GM12892 (cell line): ENCODE data around the gene ACSM2B.

Source experiments
- POLR2A ChIP-seq: IDR thresholded peaks from 2 replicates; pipeline ENCODE4 v1.6.1; 2011; ENCODE audit warnings: low read depth, low read length, control low read depth
- POLR2AphosphoS5 ChIP-seq: IDR thresholded peaks from 2 replicates; pipeline ENCODE4 v1.6.1; 2011; ENCODE audit warnings: low read depth, low read length, control low read depth

DNA sequence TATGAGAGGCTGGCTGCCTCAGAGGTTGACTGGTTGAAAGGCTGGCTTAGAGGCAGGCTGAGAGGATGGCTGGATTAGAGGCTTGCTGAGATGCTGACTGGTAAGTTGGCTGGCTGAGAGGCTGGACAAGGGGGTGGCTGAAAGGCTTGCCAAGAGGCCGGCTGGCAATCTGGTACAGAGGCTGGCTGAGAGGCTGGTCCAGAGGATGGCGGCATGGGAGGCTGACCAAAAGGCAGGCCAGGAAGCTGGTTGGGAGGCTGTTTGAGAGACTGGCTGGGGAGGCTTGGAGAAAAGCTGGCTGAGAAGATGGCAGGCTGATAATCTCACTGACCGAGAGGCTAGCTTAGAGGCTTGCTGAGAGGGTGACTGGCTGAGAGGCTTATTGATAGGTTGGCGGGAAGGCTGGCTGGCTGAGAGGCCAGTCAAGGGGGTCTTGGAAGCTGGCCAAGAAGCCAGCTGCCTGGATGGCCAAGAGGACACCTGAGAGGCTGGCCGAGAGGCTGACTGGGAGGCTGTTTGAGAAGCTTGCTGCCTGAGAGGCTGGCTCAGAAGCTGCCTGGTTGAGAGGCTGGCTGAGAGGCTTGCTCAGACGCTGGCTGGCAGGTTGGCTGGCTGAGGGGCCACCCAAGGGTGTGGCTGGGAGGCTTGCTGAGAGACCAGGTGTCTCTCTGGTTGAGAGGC, 34.2 kb upstream of the ACSM2B start:
- TF ChIP-seq POLR2A (no peak), POLR2AphosphoS5 (no peak)
